Mesothelial cell of epicardium (in vitro differentiated cells): ENCODE results near the gene P2RY6. TPM values are rescaled to one million over a fixed set of nuclear protein-coding genes. Genes with fewer than 3 reads are reported as not detected.

Experiments
- DNase-seq, 2 experiments: peaks; one replicate each; pipeline ENCODE4 v3.0.0; 2021; ENCODE audit warnings: low spot score in 2 of 2; ENCODE audit not compliant: unreplicated experiment in 2 of 2
- H3K27ac Mint-ChIP-seq: 2 replicates; pipeline ENCODE4 v1.8.0; 2021; ENCODE audit warnings: mixed read lengths
- H3K27me3 Mint-ChIP-seq: 2 replicates; pipeline ENCODE4 v1.8.0; 2021; ENCODE audit warnings: low read depth, mixed read lengths
- H3K36me3 Mint-ChIP-seq: 2 replicates; pipeline ENCODE4 v1.8.0; 2021; ENCODE audit warnings: mixed read lengths
- H3K4me1 Mint-ChIP-seq: 2 replicates; pipeline ENCODE4 v1.8.0; 2021; ENCODE audit warnings: mixed read lengths
- H3K4me3 Mint-ChIP-seq: 2 replicates; pipeline ENCODE4 v1.8.0; 2021; ENCODE audit warnings: mild to moderate bottlenecking, moderate library complexity, mixed read lengths
- H3K9me3 Mint-ChIP-seq: 2 replicates; pipeline ENCODE4 v1.8.0; 2021; ENCODE audit warnings: mixed read lengths
- total RNA-seq: library from RNA; stranded (reverse); gene quantifications from 3 replicates; pipeline ENCODE4 v1.2.1, GENCODE V29; 2021
- TF ChIP-seq, protein P1 (sequence below): fragments of 200-600 bp; sonication (generic); IDR thresholded peaks from one replicate; pipeline ENCODE4 v1.5.0; 2021; ENCODE audit warnings: antibody characterized with exemption; ENCODE audit not compliant: unreplicated experiment

The P2RY6 gene
- total RNA-seq, 1 donor from 2014 or later = 0.45 TPM

GRCh38 chr11:73345481-73346160, 73.5 kb downstream of the P2RY6 start:
- Mint-ChIP-seq H3K27me3 (no peaks in the 10 kb centered on the region), H3K27ac (no peak overlapping the region), H3K4me3 (no peak overlapping the region), H3K36me3 (peaks cover 4% of the 10 kb centered on the region), H3K9me3 (no peaks in the 10 kb centered on the region), H3K4me1 (peaks cover 12% of the 10 kb centered on the region)
- DNase-seq = no peak
- TF ChIP-seq, protein P1, sequence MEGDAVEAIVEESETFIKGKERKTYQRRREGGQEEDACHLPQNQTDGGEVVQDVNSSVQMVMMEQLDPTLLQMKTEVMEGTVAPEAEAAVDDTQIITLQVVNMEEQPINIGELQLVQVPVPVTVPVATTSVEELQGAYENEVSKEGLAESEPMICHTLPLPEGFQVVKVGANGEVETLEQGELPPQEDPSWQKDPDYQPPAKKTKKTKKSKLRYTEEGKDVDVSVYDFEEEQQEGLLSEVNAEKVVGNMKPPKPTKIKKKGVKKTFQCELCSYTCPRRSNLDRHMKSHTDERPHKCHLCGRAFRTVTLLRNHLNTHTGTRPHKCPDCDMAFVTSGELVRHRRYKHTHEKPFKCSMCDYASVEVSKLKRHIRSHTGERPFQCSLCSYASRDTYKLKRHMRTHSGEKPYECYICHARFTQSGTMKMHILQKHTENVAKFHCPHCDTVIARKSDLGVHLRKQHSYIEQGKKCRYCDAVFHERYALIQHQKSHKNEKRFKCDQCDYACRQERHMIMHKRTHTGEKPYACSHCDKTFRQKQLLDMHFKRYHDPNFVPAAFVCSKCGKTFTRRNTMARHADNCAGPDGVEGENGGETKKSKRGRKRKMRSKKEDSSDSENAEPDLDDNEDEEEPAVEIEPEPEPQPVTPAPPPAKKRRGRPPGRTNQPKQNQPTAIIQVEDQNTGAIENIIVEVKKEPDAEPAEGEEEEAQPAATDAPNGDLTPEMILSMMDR = no peak

- DNase-seq = no peak
- TF ChIP-seq, protein P1 = no peak
- H3K4me3 Mint-ChIP-seq = no peak overlapping the region
- no peaks in the 10 kb centered on the region for H3K27me3 Mint-ChIP-seq
- H3K27ac Mint-ChIP-seq = no peak overlapping the region
- H3K4me1 Mint-ChIP-seq = peaks cover 15% of the 10 kb centered on the region
- H3K36me3 Mint-ChIP-seq = peaks cover 4% of the 10 kb centered on the region
- H3K9me3 Mint-ChIP-seq = no peaks in the 10 kb centered on the region
Observed at GRCh38 chr11:73346186-73346935, 74.2 kb downstream of the P2RY6 start.

DNA sequence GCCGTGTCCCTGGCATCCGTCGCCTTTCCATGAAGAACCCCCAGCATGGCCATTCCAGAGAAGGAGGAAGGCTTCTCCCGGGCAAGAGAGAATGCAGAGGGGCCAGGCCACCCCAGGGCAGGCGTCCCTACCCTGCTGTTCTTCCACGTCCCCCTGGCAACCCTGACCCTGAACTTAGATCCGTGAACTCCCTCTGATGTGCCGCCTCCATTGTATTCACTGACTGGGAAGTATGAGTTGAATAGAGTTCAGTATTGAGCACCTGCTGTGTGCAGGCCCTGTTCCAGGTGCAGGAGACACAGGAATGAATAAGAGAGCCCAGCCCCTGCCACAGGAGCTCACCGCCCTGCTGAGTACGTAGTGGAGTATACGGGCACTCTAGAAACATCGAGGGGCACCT, 74.9 kb downstream of the P2RY6 start:
- Mint-ChIP-seq H3K4me1 (peaks cover 15% of the 10 kb centered on the region), H3K9me3 (no peaks in the 10 kb centered on the region), H3K27me3 (no peaks in the 10 kb centered on the region), H3K36me3 (peaks cover 4% of the 10 kb centered on the region), H3K4me3 (no peak overlapping the region), H3K27ac (no peak overlapping the region)
- TF ChIP-seq, protein P1 = no peak
- DNase-seq = no peak

Other genes starting within 250 kb of the P2RY6 start
- gene FCHSD2, start 130.0 kb upstream of the P2RY6 start, total RNA-seq = 29.4 to 33.8 TPM (median 33.2 TPM) in 3 replicates
- 4.0 to 4.5 TPM (median 4.5 TPM) in 3 replicates for gene P2RY2, start 54.1 kb upstream of the P2RY6 start, total RNA-seq
- gene ARHGEF17, start 35.9 kb downstream of the P2RY6 start, total RNA-seq = 136 to 150 TPM (median 140 TPM) in 3 replicates
- gene RELT, start 104.1 kb downstream of the P2RY6 start, total RNA-seq = 5.1 to 5.4 TPM (median 5.3 TPM) in 3 replicates